ENCODE results near the gene ZNF697.

DNA sequence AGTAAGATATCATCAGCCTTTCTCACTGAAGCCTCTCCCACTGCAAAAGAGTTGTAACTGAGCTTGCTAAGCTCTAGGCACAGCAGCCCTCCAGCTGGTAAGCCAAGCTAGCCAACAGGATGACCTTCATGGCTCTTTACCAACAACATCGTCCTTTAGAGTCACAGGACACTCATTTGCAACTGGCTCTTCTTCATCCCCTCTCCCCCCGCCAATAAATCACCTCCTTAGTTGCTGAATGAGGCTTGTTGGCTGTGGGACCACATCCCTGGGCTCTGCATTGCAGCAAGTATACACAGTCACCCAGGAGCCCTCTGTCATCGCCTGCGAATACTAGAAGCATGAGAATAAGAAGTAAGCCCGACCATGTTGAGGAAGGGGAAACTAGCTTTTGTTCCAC, 16.0 kb upstream of the ZNF697 start:
- TF ChIP-seq, protein P1, sequence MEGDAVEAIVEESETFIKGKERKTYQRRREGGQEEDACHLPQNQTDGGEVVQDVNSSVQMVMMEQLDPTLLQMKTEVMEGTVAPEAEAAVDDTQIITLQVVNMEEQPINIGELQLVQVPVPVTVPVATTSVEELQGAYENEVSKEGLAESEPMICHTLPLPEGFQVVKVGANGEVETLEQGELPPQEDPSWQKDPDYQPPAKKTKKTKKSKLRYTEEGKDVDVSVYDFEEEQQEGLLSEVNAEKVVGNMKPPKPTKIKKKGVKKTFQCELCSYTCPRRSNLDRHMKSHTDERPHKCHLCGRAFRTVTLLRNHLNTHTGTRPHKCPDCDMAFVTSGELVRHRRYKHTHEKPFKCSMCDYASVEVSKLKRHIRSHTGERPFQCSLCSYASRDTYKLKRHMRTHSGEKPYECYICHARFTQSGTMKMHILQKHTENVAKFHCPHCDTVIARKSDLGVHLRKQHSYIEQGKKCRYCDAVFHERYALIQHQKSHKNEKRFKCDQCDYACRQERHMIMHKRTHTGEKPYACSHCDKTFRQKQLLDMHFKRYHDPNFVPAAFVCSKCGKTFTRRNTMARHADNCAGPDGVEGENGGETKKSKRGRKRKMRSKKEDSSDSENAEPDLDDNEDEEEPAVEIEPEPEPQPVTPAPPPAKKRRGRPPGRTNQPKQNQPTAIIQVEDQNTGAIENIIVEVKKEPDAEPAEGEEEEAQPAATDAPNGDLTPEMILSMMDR (IDR thresholded peaks at IDR 0.05): no peak
- TF ChIP-seq POLR2AphosphoS5 (IDR thresholded peaks at IDR 0.05; ENCODE audit: low read depth, low read length) (no peak), SIN3A (IDR thresholded peaks at IDR 0.05; ENCODE audit: borderline replicate concordance, insufficient read depth, low read depth, low read length) (no peak)

Data from Panc1 (cell line).